Cardiac fibroblast (primary cell): ENCODE measurements around the gene HCCS.

Experiments used
- DNase-seq, 2 donors: peaks; one replicate each; pipeline versions ENCODE4 v3.0.0 to v3.0.0-alpha.2; 2010; ENCODE audit warnings: low read depth in 2 of 2
- H3K4me3 ChIP-seq, 2 donors: replicated peaks in 1 of 2; 1 replicate in 1 of 2; 2 replicates in 1 of 2; pipeline ENCODE4 v1.5.1; 2011; ENCODE audit warnings: low read depth in 2 of 2, low read length in 2 of 2, mild to moderate bottlenecking in 2 of 2, moderate library complexity in 1 of 2
- CTCF ChIP-seq: IDR thresholded peaks from one replicate; pipeline ENCODE4 v1.5.1; 2011; ENCODE audit warnings: low read depth, mild to moderate bottlenecking, low read length, inconsistent platforms

Gene HCCS

GRCh38 chrX:11151799-11152559, 40.8 kb downstream of the HCCS start:
- no peak overlapping the region for H3K4me3 ChIP-seq
- DNase-seq, result no peak
- no peak for TF ChIP-seq CTCF

DNA sequence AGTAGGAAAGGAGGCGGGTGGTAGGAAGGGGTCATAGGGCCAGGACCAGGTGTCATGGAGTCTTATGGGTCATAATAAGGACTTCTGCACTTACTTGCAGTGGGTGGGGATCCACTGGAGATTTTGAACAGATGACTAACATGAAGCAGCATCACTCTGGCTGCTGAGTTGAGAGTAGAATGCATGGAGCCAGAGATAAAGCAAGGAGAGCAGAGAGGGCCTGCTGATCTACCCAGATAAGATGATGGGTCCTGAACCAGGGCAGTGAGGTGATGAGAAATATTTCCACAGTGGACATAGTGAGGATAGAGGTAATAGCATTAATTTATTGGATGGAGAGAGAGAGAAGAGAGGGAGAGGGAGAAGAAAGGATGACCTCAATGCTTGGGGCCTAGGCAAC, 48.0 kb downstream of the HCCS start:
- no peak overlapping the region for H3K4me3 ChIP-seq
- no peak for TF ChIP-seq CTCF
- DNase-seq, result no peak

DNA sequence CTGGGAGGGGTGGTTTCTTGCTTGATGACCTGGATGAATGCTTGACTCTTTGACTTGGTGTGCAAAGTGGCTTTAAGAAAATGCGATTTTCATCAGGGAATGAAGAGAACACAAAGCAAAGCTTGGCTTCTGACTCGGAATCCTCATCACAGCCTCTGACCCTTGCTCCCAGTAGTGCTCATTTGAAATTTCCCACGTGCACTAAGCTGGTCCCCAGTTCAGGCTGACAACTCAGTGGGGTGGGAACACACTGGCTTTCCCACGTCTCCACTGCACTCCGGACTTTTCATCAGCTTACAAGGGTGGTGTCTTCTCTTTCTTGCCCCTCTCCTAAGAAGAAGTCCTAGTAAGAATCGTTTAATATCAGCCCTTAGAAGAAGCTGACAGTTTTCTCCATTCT, 53.3 kb downstream of the HCCS start:
- no peak for TF ChIP-seq CTCF
- no peak for DNase-seq
- H3K4me3 ChIP-seq, result no peak overlapping the region

- TF ChIP-seq CTCF, result no peak
- H3K4me3 ChIP-seq, result no peak overlapping the region
- no peak for DNase-seq
These were observed 60.8 kb downstream of the HCCS start for GRCh38 chrX:11171956-11172355.

GRCh38 chrX:11172415-11172814, 61.3 kb downstream of the HCCS start:
- DNase-seq, result no peak
- no peak for TF ChIP-seq CTCF
- H3K4me3 ChIP-seq, result no peak overlapping the region
